AG20443 (cell line): Measurements from ENCODE around the gene FLYWCH2.

Experiments used
- DNase-seq: peaks from one replicate; pipeline ENCODE4 v3.0.0; 2012; ENCODE audit warnings: low spot score, mixed read lengths

The FLYWCH2 gene

GRCh38 chr16:2854700-2855309, 28.2 kb upstream of the FLYWCH2 start:
- peak; percentile 12 for DNase-seq

- DNase-seq = peak; percentile 5
These were observed 27.5 kb upstream of the FLYWCH2 start for GRCh38 chr16:2855536-2855935.

- DNase-seq = peak; percentile 32
These were observed 26.8 kb upstream of the FLYWCH2 start for GRCh38 chr16:2856061-2856670.

- DNase-seq = peak; percentile 4
These were observed 26.1 kb upstream of the FLYWCH2 start for GRCh38 chr16:2856686-2857450.

- DNase-seq = peak; percentile 32
These were observed 25.4 kb upstream of the FLYWCH2 start, which contains the start of gene PRSS22 for GRCh38 chr16:2857451-2858244. TSS of gene PRSS22 (minus strand) at chr16:2858170. CDS start at chr16:2858104, 66 bp downstream.

GRCh38 chr16:2858245-2859025, 24.6 kb upstream of the FLYWCH2 start:
- DNase-seq = peak; percentile 9

GRCh38 chr16:2859686-2860265, 23.2 kb upstream of the FLYWCH2 start:
- DNase-seq = no peak

GRCh38 chr16:2860826-2861567, 22.0 kb upstream of the FLYWCH2 start:
- DNase-seq = no peak

- DNase-seq = no peak
These were observed 17.4 kb upstream of the FLYWCH2 start for GRCh38 chr16:2865651-2866050.

- no peak for DNase-seq
These were observed 16.6 kb upstream of the FLYWCH2 start for GRCh38 chr16:2866431-2866830.

GRCh38 chr16:2867661-2867986, 15.4 kb upstream of the FLYWCH2 start:
- DNase-seq = no peak

GRCh38 chr16:2867987-2868789, 14.8 kb upstream of the FLYWCH2 start:
- peak; percentile 98 for DNase-seq

- DNase-seq = no peak
These were observed 11.1 kb upstream of the FLYWCH2 start for GRCh38 chr16:2871926-2872325.

- DNase-seq = no peak
These were observed 8.7 kb upstream of the FLYWCH2 start for GRCh38 chr16:2874032-2874911.

- DNase-seq = peak; percentile 88
These were observed 8.1 kb upstream of the FLYWCH2 start for GRCh38 chr16:2874912-2875362.

GRCh38 chr16:2879854-2880508, 3.0 kb upstream of the FLYWCH2 start:
- DNase-seq = no peak

- DNase-seq = no peak
These were observed 999 bp upstream of the FLYWCH2 start for GRCh38 chr16:2881783-2882649.
